ENCODE results near the gene ART5. TPM values are rescaled to one million over a fixed set of nuclear protein-coding genes. Genes with fewer than 3 reads are reported as not detected.
A peak's percentile ranks its signal among the peaks of the same experiment; 100 is the strongest.
"Not testable (repeated sequence)": the region's sequence is repeated elsewhere in the genome, so short reads cannot be mapped to it uniquely, and the experiment has no call there.

The ART5 gene
- total and polyA plus RNA-seq, 9 of the 15 experiments (the other 6 are each of a cell fraction or from before 2014, with no cell fraction given), result 0.08 to 0.59 (median 0.33) TPM

GRCh38 chr11:3649374-3649773 is 7.6 kb upstream of the ART5 start:
- H3K9ac ChIP-seq (ENCODE audit: insufficient read depth in 1 of 2, low read depth in 2 of 2, low read length in 2 of 2); H3K4me3 ChIP-seq; H3K79me2 ChIP-seq (ENCODE audit: control insufficient read depth, insufficient read depth, low read length); CTCF ChIA-PET (ENCODE audit: low intra/inter-chr PET ratio); POLR2A ChIA-PET; H3K27me3 ChIP-seq (ENCODE audit: control insufficient read depth in 2 of 2, insufficient read depth in 2 of 2, low read length in 2 of 2); H3K27ac ChIP-seq (ENCODE audit: extremely low read depth, low read depth, low read length); ATAC-seq; intact Hi-C loops (cut with micrococcal nuclease); FAIRE-seq; H3K9me1 ChIP-seq (ENCODE audit: control insufficient read depth, insufficient read depth, low read length); H4K20me1 ChIP-seq (replicated peaks; ENCODE audit: control insufficient read depth, insufficient read depth, low read length); BruUV-seq (replicated peaks); H3K36me3 ChIP-seq (ENCODE audit: control insufficient read depth, insufficient read depth, low read length); H3K9me3 ChIP-seq (replicated peaks; ENCODE audit: control insufficient read depth, insufficient read depth, low read depth, low read length); TF ChIP-seq TOE1 (CRISPR knock-in tag; IDR thresholded peaks at IDR 0.05; ENCODE audit: borderline replicate concordance, low read depth): not testable (repeated sequence)
- peaks cover 7 to 12% of the 10 kb centered on the region in 2 experiments; a peak in 4 of 5 replicates for H3K4me1 ChIP-seq (replicated peaks in 1 of 2; ENCODE audit: control insufficient read depth in 2 of 2, insufficient read depth in 2 of 2, low read length in 2 of 2)
- H2AFZ ChIP-seq (ENCODE audit: low read depth, low read length), result peak overlapping the region; percentile 72
- in situ Hi-C loops (cut with MboI), result loop anchor here (5.0 kb wide), 1 partner anchor 1513 kb away; no protein-coding TSS in a partner anchor
- 0 out of 2 replicates have a peak, but pooled peaks have one; percentile 33 for TF ChIP-seq GATA2 (CRISPR knock-in tag; IDR thresholded peaks at IDR 0.05)
- TF ChIP-seq CTBP1 (IDR thresholded peaks at IDR 0.05; ENCODE audit: borderline replicate concordance), result 0 out of 2 replicates have a peak, but pooled peaks have one; percentile 15
- TF ChIP-seq TOE1 (IDR thresholded peaks at IDR 0.05; ENCODE audit: borderline replicate concordance), result 0 out of 2 replicates have a peak, but pooled peaks have one; percentile 14
- TF ChIP-seq PKNOX1 (IDR thresholded peaks at IDR 0.05), result 0 out of 2 replicates have a peak, but pooled peaks have one; percentile 10
- TF ChIP-seq ZNF263 (CRISPR knock-in tag; IDR thresholded peaks at IDR 0.05; ENCODE audit: borderline replicate concordance), result peak; percentile 95
- 0% methylated on average over 8 of the region's 9 CpGs for whole genome bisulfite sequencing (ENCODE audit: insufficient coverage, low coverage, missing lambda C conversion rate)
- H3K4me2 ChIP-seq (ENCODE audit: insufficient read depth, low read length), result peak overlapping the region; percentile 70
- DNase-seq (ENCODE audit: extremely low read depth in 1 of 4, low spot score in 3 of 4), result peak in 1 of 4 experiments; percentile 34
